Activated CD4-positive, alpha-beta memory T cell treated with anti-CD3 and anti-CD28 coated beads for 36 hours (primary cell): ENCODE measurements around the gene TUBB1. TPM values are rescaled to one million over a fixed set of nuclear protein-coding genes. Genes with fewer than 3 reads are reported as not detected.
"Not testable (repeated sequence)": the region's sequence is repeated elsewhere in the genome, so short reads cannot be mapped to it uniquely, and the experiment has no call there.

Experiments used
- CTCF ChIA-PET: fragments of 350-600 bp; sonication (Branson Sonifier 250); formaldehyde crosslinking; loops from one replicate; lab custom pipeline; 2021; ENCODE audit warnings: antibody characterized with exemption, inconsistent platforms; lab: Charles Lee
- POLR2A ChIA-PET: fragments of 350-600 bp; sonication (Branson Sonifier 250); formaldehyde crosslinking; loops from one replicate; lab custom pipeline; 2021; ENCODE audit warnings: antibody characterized with exemption; lab: Charles Lee
- DNase-seq: peaks from one replicate; pipeline ENCODE4 v3.0.0-alpha.2; 2020
- H3K27ac Mint-ChIP-seq: one replicate; pipeline ENCODE4 v1.8.0; 2021; ENCODE audit warnings: mixed read lengths
- H3K27me3 Mint-ChIP-seq: one replicate; pipeline ENCODE4 v1.8.0; 2021; ENCODE audit warnings: mixed read lengths
- H3K36me3 Mint-ChIP-seq: one replicate; pipeline ENCODE4 v1.8.0; 2021; ENCODE audit warnings: mixed read lengths
- H3K4me1 Mint-ChIP-seq: one replicate; pipeline ENCODE4 v1.8.0; 2021; ENCODE audit warnings: low read depth, mixed read lengths
- H3K4me3 Mint-ChIP-seq: one replicate; pipeline ENCODE4 v1.8.0; 2021; ENCODE audit warnings: mild to moderate bottlenecking, mixed read lengths
- H3K9me3 Mint-ChIP-seq: one replicate; pipeline ENCODE4 v1.8.0; 2021; ENCODE audit warnings: mixed read lengths
- intact Hi-C: fragments of 100-400 bp; cut with micrococcal nuclease; formaldehyde crosslinking; loops from one replicate; pipeline ENCODE4 v1.15.1; 2023
- total RNA-seq, 2 experiments: library from RNA; stranded (reverse); gene quantifications; one replicate each; pipeline ENCODE4 v1.2.3, GENCODE V29; 2021

The TUBB1 gene
- total RNA-seq, 2 experiments from 2014 or later = not detected

DNA sequence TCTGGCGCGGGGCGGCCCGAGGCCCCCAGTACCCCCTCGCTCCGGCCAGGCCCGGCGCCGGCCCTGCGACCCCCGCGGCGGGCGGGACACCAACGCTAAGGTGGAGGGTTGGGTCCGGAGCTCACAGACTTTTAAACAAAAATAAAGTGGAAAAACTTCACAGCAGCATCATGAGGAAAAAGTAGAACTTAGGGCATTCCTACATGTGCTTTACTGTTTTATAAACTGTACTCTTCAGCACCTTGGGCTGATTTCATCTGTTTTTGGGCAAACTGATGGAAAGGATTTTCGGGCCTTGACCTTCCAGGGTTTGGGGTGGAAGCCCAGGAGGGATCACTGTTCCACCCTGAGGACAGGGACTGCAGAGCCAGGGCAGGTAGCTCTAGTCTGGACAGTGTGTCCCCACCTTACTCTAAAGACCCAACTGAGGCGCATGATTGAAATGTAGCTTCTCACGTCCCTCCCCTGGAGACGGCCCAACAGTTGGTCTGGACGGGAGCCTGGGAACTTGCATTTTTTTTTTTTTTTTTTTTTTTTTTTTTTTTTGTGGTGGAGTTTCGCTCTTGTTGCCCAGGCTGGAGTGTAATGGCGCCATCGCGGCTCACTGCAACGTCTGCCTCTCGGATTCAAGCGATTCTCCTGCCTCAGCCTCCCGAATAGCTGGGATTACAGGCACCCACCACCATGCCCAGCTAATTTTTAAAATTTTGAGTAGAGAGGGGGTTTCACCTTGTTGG is 37.4 kb upstream of the TUBB1 start:
- no peaks in the 10 kb centered on the region for H3K9me3 Mint-ChIP-seq
- H3K4me1 Mint-ChIP-seq = peaks cover 42% of the 10 kb centered on the region
- CTCF ChIA-PET = interaction anchor here (1.0 to 2.0 kb wide), 2 partner anchors 46 to 112 kb away, joined by 4 to 9 read pairs; no protein-coding TSS in a partner anchor
- intact Hi-C loops = loop anchor here (2.0 to 5.0 kb wide), 5 partner anchors 47 to 329 kb away; partner anchors contain the start of genes PRELID3B and STX16
- H3K36me3 Mint-ChIP-seq = peaks cover 7% of the 10 kb centered on the region
- peak overlapping the region; percentile 88 for H3K27ac Mint-ChIP-seq
- peak overlapping the region; percentile 91 for H3K4me3 Mint-ChIP-seq
- H3K27me3 Mint-ChIP-seq = no peaks in the 10 kb centered on the region
- POLR2A ChIA-PET = interaction anchor here (0.7 to 2.4 kb wide), 11 partner anchors 11 to 730 kb away, joined by 3 to 7 read pairs (median 4); partner anchors contain the start of genes ATP5F1E, PRELID3B and STX16
- peak; percentile 26 for DNase-seq

GRCh38 chr20:58982406-58983114 is 36.7 kb upstream of the TUBB1 start:
- DNase-seq = peak; percentile 36
- peaks cover 15% of the 10 kb centered on the region for H3K36me3 Mint-ChIP-seq
- ChIA-PET POLR2A (interaction anchor here (0.7 to 2.4 kb wide), 12 partner anchors 11 to 731 kb away, joined by 3 to 7 read pairs (median 4); partner anchors contain the start of genes ATP5F1E, PRELID3B and STX16), CTCF (interaction anchor here (0.7 to 2.0 kb wide), 3 partner anchors 45 to 239 kb away, joined by 4 to 9 read pairs (median 4); no protein-coding TSS in a partner anchor)
- peaks cover 49% of the 10 kb centered on the region for H3K4me1 Mint-ChIP-seq
- peak overlapping the region; percentile 88 for H3K27ac Mint-ChIP-seq
- H3K27me3 Mint-ChIP-seq = no peaks in the 10 kb centered on the region
- intact Hi-C loops = loop anchor here (2.0 to 5.0 kb wide), 3 partner anchors 46 to 330 kb away; partner anchors contain the start of gene STX16
- peak overlapping the region; percentile 91 for H3K4me3 Mint-ChIP-seq
- H3K9me3 Mint-ChIP-seq = no peaks in the 10 kb centered on the region

GRCh38 chr20:58983115-58983468 is 36.1 kb upstream of the TUBB1 start:
- peaks cover 50% of the 10 kb centered on the region for H3K4me1 Mint-ChIP-seq
- DNase-seq, H3K27me3 Mint-ChIP-seq, H3K9me3 Mint-ChIP-seq: not testable (repeated sequence)
- ChIA-PET CTCF (interaction anchor here (0.7 to 2.0 kb wide), 3 partner anchors 45 to 239 kb away, joined by 4 to 9 read pairs (median 4); no protein-coding TSS in a partner anchor), POLR2A (interaction anchor here (0.7 to 1.6 kb wide), 6 partner anchors 10 to 331 kb away, joined by 3 to 6 read pairs (median 4); partner anchors contain the start of gene ATP5F1E)
- H3K4me3 Mint-ChIP-seq = peak overlapping the region; percentile 91
- peaks cover 20% of the 10 kb centered on the region for H3K36me3 Mint-ChIP-seq
- peak overlapping the region; percentile 88 for H3K27ac Mint-ChIP-seq
- intact Hi-C loops = loop anchor here (2.0 to 5.0 kb wide), 3 partner anchors 46 to 331 kb away; partner anchors contain the start of gene STX16

DNA sequence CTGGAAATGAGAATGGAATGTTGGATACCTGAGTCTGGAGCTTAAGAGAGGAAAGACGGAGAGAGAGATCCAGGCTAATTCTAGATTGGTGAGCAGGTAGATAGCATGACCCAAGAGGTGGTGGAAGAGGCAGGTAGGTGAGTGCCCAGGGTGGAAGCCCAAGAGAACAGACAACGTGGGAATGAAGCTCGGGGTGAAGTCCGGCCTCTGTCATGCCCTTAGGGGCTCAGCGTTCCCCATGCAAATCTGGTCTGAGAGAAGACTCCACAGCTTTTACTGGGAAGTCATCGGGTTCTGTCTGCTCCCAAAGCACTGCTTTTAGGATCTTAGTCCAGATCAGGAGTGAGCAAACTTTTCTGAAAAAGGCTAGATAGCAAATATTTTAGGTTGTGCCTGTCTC is 34.5 kb upstream of the TUBB1 start:
- ChIA-PET POLR2A (interaction anchor here (0.7 kb wide), 1 partner anchor 12 kb away, joined by 4 read pairs; no protein-coding TSS in a partner anchor), CTCF (interaction anchor here (0.5 kb wide), 1 partner anchor 8 kb away, joined by 3 read pairs; no protein-coding TSS in a partner anchor)
- intact Hi-C loops = loop anchor here (5.0 kb wide), 2 partner anchors 77 to 332 kb away; partner anchors contain the start of gene STX16
- no peaks in the 10 kb centered on the region for H3K27me3 Mint-ChIP-seq
- peak overlapping the region; percentile 10 for H3K27ac Mint-ChIP-seq
- no peak overlapping the region for H3K4me3 Mint-ChIP-seq
- H3K4me1 Mint-ChIP-seq = peaks cover 50% of the 10 kb centered on the region
- H3K9me3 Mint-ChIP-seq = no peaks in the 10 kb centered on the region
- DNase-seq = no peak
- peaks cover 32% of the 10 kb centered on the region for H3K36me3 Mint-ChIP-seq

- intact Hi-C loops = no loop called here
- ChIA-PET POLR2A (no interaction called here), CTCF (no interaction called here)
- Mint-ChIP-seq H3K4me1 (peaks cover 50% of the 10 kb centered on the region), H3K4me3 (no peak overlapping the region), H3K27me3 (no peaks in the 10 kb centered on the region), H3K36me3 (peaks cover 38% of the 10 kb centered on the region), H3K9me3 (no peaks in the 10 kb centered on the region), H3K27ac (no peak overlapping the region)
- DNase-seq = no peak
These were observed 33.6 kb upstream of the TUBB1 start for GRCh38 chr20:58985656-58986055.

DNA sequence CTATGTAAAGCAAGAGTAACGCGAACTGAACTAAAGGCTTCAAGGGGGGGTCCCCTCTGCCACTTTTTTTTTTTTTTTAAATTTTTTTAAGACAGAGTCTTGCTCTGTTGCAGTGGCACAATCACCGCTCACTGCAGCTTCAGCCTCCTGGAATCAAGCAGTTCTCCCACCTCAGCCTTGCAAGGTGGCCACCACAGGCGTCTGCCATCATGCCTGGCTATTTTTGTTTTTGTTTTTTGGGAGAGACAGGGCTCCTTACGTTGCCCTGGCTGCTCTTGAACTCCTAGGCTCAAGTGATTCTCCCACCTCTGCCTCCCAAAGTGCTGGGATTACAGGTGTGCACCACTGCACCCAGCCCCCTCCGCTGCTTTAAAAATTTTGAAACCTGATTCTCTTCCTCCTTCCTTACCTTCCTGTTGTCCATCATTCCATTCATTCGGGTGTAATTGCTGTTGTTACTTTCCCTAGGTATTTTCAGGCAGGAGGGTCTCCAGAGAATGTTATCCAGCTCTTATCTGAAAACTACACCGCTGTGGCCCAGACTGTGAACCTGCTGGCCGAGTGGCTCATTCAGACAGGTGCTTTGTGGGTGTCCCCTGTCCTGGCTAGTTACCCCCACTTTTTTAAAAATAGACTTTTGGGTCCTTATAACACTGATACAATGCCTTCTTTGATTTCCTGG is 32.8 kb upstream of the TUBB1 start:
- POLR2A ChIA-PET = interaction anchor here (0.7 kb wide), 1 partner anchor 98 kb away, joined by 4 read pairs; no protein-coding TSS in a partner anchor
- no peaks in the 10 kb centered on the region for H3K27me3 Mint-ChIP-seq
- DNase-seq = no peak
- H3K4me3 Mint-ChIP-seq = no peak overlapping the region
- CTCF ChIA-PET = no interaction called here
- intact Hi-C loops = no loop called here
- H3K27ac Mint-ChIP-seq = peak overlapping the region; percentile 71
- peaks cover 45% of the 10 kb centered on the region for H3K36me3 Mint-ChIP-seq
- peaks cover 50% of the 10 kb centered on the region for H3K4me1 Mint-ChIP-seq
- no peaks in the 10 kb centered on the region for H3K9me3 Mint-ChIP-seq

GRCh38 chr20:58986968-58987517 is 32.2 kb upstream of the TUBB1 start:
- Mint-ChIP-seq H3K36me3 (peaks cover 48% of the 10 kb centered on the region), H3K27ac (peak overlapping the region; percentile 71), H3K4me1 (peaks cover 48% of the 10 kb centered on the region), H3K4me3 (no peak overlapping the region), H3K27me3 (no peaks in the 10 kb centered on the region), H3K9me3 (no peaks in the 10 kb centered on the region)
- DNase-seq = no peak
- ChIA-PET CTCF (no interaction called here), POLR2A (interaction anchor here (0.7 kb wide), 1 partner anchor 98 kb away, joined by 4 read pairs; no protein-coding TSS in a partner anchor)
- intact Hi-C loops = no loop called here

DNA sequence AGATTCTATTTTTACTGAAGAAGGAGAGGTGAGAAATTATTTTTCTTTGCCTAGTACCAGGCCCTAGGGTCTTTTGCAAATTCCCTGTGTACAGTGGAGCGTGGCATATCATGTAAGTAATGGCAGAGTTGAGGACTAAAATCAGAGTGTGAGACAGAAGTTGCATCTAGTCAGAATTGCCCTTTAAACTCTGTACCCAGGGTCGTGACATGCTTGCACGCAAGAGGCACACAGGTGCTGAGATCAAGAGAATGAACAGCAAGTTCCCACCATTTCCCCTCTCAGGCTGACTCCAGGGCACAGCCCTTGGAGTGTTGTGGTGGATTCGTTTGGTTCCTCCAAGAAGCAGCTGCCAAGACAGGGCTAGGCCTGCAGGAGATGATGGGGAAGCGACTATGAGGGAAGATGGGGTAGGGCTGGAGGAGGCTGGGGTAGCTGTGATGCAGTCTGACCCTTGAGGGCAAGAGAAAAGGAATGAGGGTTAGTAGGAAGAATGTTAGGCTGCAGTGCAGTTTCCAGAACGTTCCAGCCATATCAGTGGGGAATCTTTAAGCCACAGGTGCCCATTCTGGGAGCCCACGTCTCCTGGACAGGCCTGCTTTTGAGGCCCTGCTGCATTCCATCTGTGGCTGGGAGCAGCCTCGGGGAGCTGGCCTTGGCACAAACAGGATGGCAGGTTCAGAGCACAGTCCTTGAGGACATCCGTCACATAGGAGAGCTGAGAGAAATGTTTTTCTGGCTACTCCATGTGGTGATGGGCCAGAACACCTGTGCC is 31.3 kb upstream of the TUBB1 start:
- intact Hi-C loops = no loop called here
- ChIA-PET POLR2A (no interaction called here), CTCF (no interaction called here)
- Mint-ChIP-seq H3K36me3 (peaks cover 55% of the 10 kb centered on the region), H3K4me3 (no peak overlapping the region), H3K27me3 (no peaks in the 10 kb centered on the region), H3K4me1 (peaks cover 39% of the 10 kb centered on the region), H3K9me3 (no peaks in the 10 kb centered on the region), H3K27ac (no peak overlapping the region)
- peak; percentile 4 for DNase-seq

- Mint-ChIP-seq H3K4me1 (peaks cover 36% of the 10 kb centered on the region), H3K27ac (no peak overlapping the region), H3K9me3 (no peaks in the 10 kb centered on the region), H3K36me3 (peaks cover 58% of the 10 kb centered on the region), H3K4me3 (no peak overlapping the region), H3K27me3 (no peaks in the 10 kb centered on the region)
- CTCF ChIA-PET = no interaction called here
- POLR2A ChIA-PET = no interaction called here
- no peak for DNase-seq
- intact Hi-C loops = no loop called here
These were observed 30.7 kb upstream of the TUBB1 start for GRCh38 chr20:58988565-58988882.

DNA sequence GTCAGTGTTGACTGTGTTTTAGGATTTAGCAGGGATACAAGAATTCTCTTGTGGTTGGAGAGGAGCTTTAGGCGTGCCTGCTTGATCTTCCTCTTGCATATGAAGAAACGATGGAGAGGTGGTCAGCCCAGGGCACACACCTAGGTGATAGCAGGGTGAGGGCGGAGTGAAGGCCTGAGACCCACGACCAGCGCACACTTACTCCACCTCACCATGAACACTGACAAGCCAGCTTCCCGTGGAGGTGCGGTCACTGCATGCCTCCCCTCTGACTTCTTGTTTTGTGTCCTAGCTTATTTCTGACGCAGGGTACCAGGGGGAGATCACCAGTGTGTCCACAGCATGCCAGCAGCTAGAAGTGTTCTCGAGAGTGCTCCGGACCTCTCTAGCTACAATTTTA is 30.0 kb upstream of the TUBB1 start:
- Mint-ChIP-seq H3K27ac (no peak overlapping the region), H3K4me3 (no peak overlapping the region), H3K36me3 (peaks cover 63% of the 10 kb centered on the region), H3K9me3 (no peaks in the 10 kb centered on the region), H3K27me3 (no peaks in the 10 kb centered on the region), H3K4me1 (peaks cover 29% of the 10 kb centered on the region)
- intact Hi-C loops = no loop called here
- ChIA-PET POLR2A (no interaction called here), CTCF (interaction anchor here (1.1 kb wide), 1 partner anchor 119 kb away, joined by 3 read pairs; no protein-coding TSS in a partner anchor)
- no peak for DNase-seq
